ENCODE results near the gene SYNRG. TPM values are rescaled to one million over a fixed set of nuclear protein-coding genes. Genes with fewer than 3 reads are reported as not detected.

Gene SYNRG
- total RNA-seq, 1 donor: 22.5 TPM

GRCh38 chr17:37571674-37572073, 37.5 kb downstream of the SYNRG start:
- no peak overlapping the region for H3K4me3 ChIP-seq (ENCODE audit: low read depth, low read length)
- no peak for TF ChIP-seq CTCF (IDR thresholded peaks at IDR 0.05; ENCODE audit: insufficient read depth, low read length)
- peak; percentile 1 for DNase-seq (ENCODE audit: low read depth)

- H3K4me3 ChIP-seq (ENCODE audit: low read depth, low read length): no peak overlapping the region
- peak; percentile 50 for TF ChIP-seq CTCF (IDR thresholded peaks at IDR 0.05; ENCODE audit: insufficient read depth, low read length)
- peak; percentile 27 for DNase-seq (ENCODE audit: low read depth)
Observed at GRCh38 chr17:37570527-37571093, 38.6 kb downstream of the SYNRG start.

- DNase-seq (ENCODE audit: low read depth): no peak
- no peak for TF ChIP-seq CTCF (IDR thresholded peaks at IDR 0.05; ENCODE audit: insufficient read depth, low read length)
- no peak overlapping the region for H3K4me3 ChIP-seq (ENCODE audit: low read depth, low read length)
Observed at GRCh38 chr17:37568350-37569053, 40.7 kb downstream of the SYNRG start.

GRCh38 chr17:37567538-37567937, 41.7 kb downstream of the SYNRG start:
- DNase-seq (ENCODE audit: low read depth): no peak
- no peak for TF ChIP-seq CTCF (IDR thresholded peaks at IDR 0.05; ENCODE audit: insufficient read depth, low read length)
- no peak overlapping the region for H3K4me3 ChIP-seq (ENCODE audit: low read depth, low read length)

GRCh38 chr17:37567137-37567536, 42.1 kb downstream of the SYNRG start:
- DNase-seq (ENCODE audit: low read depth): no peak
- H3K4me3 ChIP-seq (ENCODE audit: low read depth, low read length): no peak overlapping the region
- no peak for TF ChIP-seq CTCF (IDR thresholded peaks at IDR 0.05; ENCODE audit: insufficient read depth, low read length)

GRCh38 chr17:37564252-37564651, 45.0 kb downstream of the SYNRG start:
- H3K4me3 ChIP-seq (ENCODE audit: low read depth, low read length): no peak overlapping the region
- TF ChIP-seq CTCF (IDR thresholded peaks at IDR 0.05; ENCODE audit: insufficient read depth, low read length): no peak
- DNase-seq (ENCODE audit: low read depth): no peak

Measured in fibroblast of the aortic adventitia (primary cell).